Measurements from ENCODE around the gene CD70.

The CD70 gene

GRCh38 chr19:6573350-6573749 is 17.6 kb downstream of the CD70 start (continued):
- TF ChIP-seq PRDM10 (tag by site-specific recombination; IDR thresholded peaks at IDR 0.05) (no peak), ZNF555 (tag by site-specific recombination; conservative IDR thresholded peaks at IDR 0.05) (no peak), YY1 (tag by site-specific recombination; IDR thresholded peaks at IDR 0.05) (no peak), PBX3 (CRISPR knock-in tag; IDR thresholded peaks at IDR 0.05) (no peak), ZNF621 (tag by site-specific recombination; IDR thresholded peaks at IDR 0.05) (no peak), ZNF394 (tag by site-specific recombination; IDR thresholded peaks at IDR 0.05; ENCODE audit: borderline replicate concordance) (no peak)

- Histone ChIP-seq H3K4me3 (ENCODE audit: low read depth, low read length) (no peak overlapping the region), H3K9me3 (ENCODE audit: control insufficient read depth, insufficient read depth, low read depth, low read length) (no peaks in the 10 kb centered on the region), H3K4me1 (ENCODE audit: control insufficient read depth, insufficient read depth, low read length) (no peaks in the 10 kb centered on the region), H3K36me3 (ENCODE audit: control insufficient read depth in 2 of 2, insufficient read depth in 1 of 2, low read length in 2 of 2) (no peaks in the 10 kb centered on the region), H3K27ac (ENCODE audit: extremely low read depth, low read depth, low read length) (no peak overlapping the region)
- POLR2A ChIA-PET, result no interaction called here
- TF ChIP-seq ZBTB1 (tag by site-specific recombination; IDR thresholded peaks at IDR 0.05), result no peak
- no peak for TF ChIP-seq ZNF580 (tag by site-specific recombination; IDR thresholded peaks at IDR 0.05)
- TF ChIP-seq ZNF394 (tag by site-specific recombination; IDR thresholded peaks at IDR 0.05; ENCODE audit: borderline replicate concordance), result no peak
- TF ChIP-seq ZNF133 (tag by site-specific recombination; IDR thresholded peaks at IDR 0.05), result 0 out of 2 replicates have a peak, but pooled peaks have one; percentile 5
- CTCF ChIA-PET, result no interaction called here
Observed at GRCh38 chr19:6572217-6572616, 18.7 kb downstream of the CD70 start.

DNA sequence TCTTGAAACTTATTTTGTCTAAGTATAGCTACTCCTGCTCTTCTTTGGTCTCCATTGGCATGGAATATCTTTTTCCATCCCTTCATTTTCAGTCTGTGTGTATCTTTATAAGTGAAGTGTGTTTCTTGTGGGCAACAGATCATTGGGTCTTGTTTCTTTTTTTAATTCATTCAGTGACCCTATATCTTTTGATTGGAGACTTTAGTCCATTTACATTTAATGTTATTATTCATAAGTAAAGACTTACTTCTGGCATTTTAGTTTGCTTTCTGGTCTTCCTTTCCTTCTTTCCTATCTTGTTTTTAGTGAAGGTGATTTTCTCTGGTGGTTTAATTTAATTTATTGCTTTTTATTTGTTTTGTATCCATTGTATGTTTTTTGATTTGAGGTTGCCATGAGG is 19.8 kb downstream of the CD70 start:
- H3K27ac ChIP-seq (ENCODE audit: extremely low read depth, low read depth, low read length), result no peak overlapping the region
- ChIA-PET POLR2A (no interaction called here), CTCF (no interaction called here)
- TF ChIP-seq SETDB1 (IDR thresholded peaks at IDR 0.05; ENCODE audit: insufficient read length, low read length) (peak; percentile 50), ZIC2 (tag by site-specific recombination; IDR thresholded peaks at IDR 0.05) (no peak), ZBTB8A (tag by site-specific recombination; IDR thresholded peaks at IDR 0.05) (no peak)
- H3K9me3 ChIP-seq (ENCODE audit: control insufficient read depth, insufficient read depth, low read depth, low read length), result no peaks in the 10 kb centered on the region
- no peaks in the 10 kb centered on the region for H3K36me3 ChIP-seq (ENCODE audit: control insufficient read depth in 2 of 2, insufficient read depth in 1 of 2, low read length in 2 of 2)
- no peak overlapping the region for H3K4me3 ChIP-seq (ENCODE audit: low read depth, low read length)
- no peaks in the 10 kb centered on the region for H3K4me1 ChIP-seq (ENCODE audit: control insufficient read depth, insufficient read depth, low read length)

DNA sequence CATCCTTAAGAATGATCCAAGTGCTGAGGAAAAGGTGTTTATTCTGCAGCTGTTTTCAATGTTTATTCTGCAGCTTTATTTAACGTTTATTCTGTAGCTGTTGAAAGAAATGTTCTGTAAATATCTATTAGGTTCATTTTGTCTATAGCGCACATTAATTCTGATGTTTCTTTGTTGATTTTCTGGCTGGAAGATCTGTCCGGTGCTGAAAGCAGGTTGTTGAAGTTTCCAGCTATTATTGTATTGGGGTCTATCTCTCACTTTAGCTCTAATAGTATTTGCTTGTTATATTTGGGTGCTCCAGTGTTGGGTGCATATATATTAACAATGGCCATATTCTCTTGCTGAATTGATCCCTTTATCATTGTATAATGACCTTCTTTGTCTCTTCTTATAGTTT is 20.2 kb downstream of the CD70 start:
- ChIA-PET CTCF (interaction anchor here (0.7 kb wide), 1 partner anchor 52 kb away, joined by 3 read pairs; no protein-coding TSS in a partner anchor), POLR2A (no interaction called here)
- Histone ChIP-seq H3K27ac (ENCODE audit: extremely low read depth, low read depth, low read length) (no peak overlapping the region), H3K9me3 (ENCODE audit: control insufficient read depth, insufficient read depth, low read depth, low read length) (no peaks in the 10 kb centered on the region), H3K36me3 (ENCODE audit: control insufficient read depth in 2 of 2, insufficient read depth in 1 of 2, low read length in 2 of 2) (no peaks in the 10 kb centered on the region), H3K4me1 (ENCODE audit: control insufficient read depth, insufficient read depth, low read length) (no peaks in the 10 kb centered on the region), H3K4me3 (ENCODE audit: low read depth, low read length) (no peak overlapping the region)
- TF ChIP-seq REST (tag by site-specific recombination; IDR thresholded peaks at IDR 0.05), result peak; percentile 74
- no peak for TF ChIP-seq KLF8 (tag by site-specific recombination; IDR thresholded peaks at IDR 0.05)
